HEK293 (cell line): ENCODE data around the gene STAT3.

Experiments used
- CTCF ChIA-PET: fragments of 350-600 bp; formaldehyde crosslinking; extraction: SDS; loops from one replicate; lab custom pipeline; 2021; ENCODE audit warnings: antibody characterized with exemption; lab: Yijun Ruan, JAX
- POLR2A ChIA-PET: fragments of 300-600 bp; formaldehyde crosslinking; extraction: SDS; loops from one replicate; lab custom pipeline; 2020; ENCODE audit warnings: antibody characterized with exemption, inconsistent platforms; lab: Yijun Ruan, JAX
- H3K27ac ChIP-seq: fragments of 200-500 bp; sonication (Bioruptor generic); 2 replicates; pipeline ENCODE4 v1.5.1; 2014; ENCODE audit warnings: low read depth, low read length, control low read depth, inconsistent platforms; ENCODE audit errors: extremely low read depth
- H3K36me3 ChIP-seq, 2 experiments: fragments of 200-500 bp in 1 of 2; sonication (Bioruptor generic) in 1 of 2; 1 replicate in 1 of 2; 2 replicates in 1 of 2; pipeline ENCODE4 v1.5.1; 2014 to 2017; ENCODE audit warnings: inconsistent platforms in 2 of 2, low read length in 2 of 2; ENCODE audit not compliant: control insufficient read depth in 2 of 2, insufficient read depth in 1 of 2
- H3K4me1 ChIP-seq: fragments of 200-500 bp; sonication (Bioruptor generic); 2 replicates; pipeline ENCODE4 v1.5.1; 2014; ENCODE audit warnings: mild to moderate bottlenecking, low read length, inconsistent platforms; ENCODE audit not compliant: control insufficient read depth, insufficient read depth
- H3K4me3 ChIP-seq: 2 replicates; pipeline ENCODE4 v1.5.1; 2011; ENCODE audit warnings: low read depth, mild to moderate bottlenecking, control low read depth, low read length, moderate library complexity
- H3K9me3 ChIP-seq: fragments of 200-500 bp; sonication (Bioruptor generic); 2 replicates; pipeline ENCODE4 v1.5.1; 2014; ENCODE audit warnings: low read depth, low read length, inconsistent platforms; ENCODE audit not compliant: control insufficient read depth, insufficient read depth
- FEZF1 ChIP-seq: fragments of 450-650 bp; formaldehyde crosslinking; IDR thresholded peaks from 2 replicates; pipeline ENCODE4 v1.5.1; 2016; ENCODE audit warnings: missing biosample characterization, missing genetic modification characterization
- KLF8 ChIP-seq: fragments of 450-650 bp; formaldehyde crosslinking; IDR thresholded peaks from 2 replicates; pipeline ENCODE4 v1.5.1; 2016; ENCODE audit warnings: missing biosample characterization, missing genetic modification characterization
- MZF1 ChIP-seq: fragments of 450-650 bp; formaldehyde crosslinking; IDR thresholded peaks from 2 replicates; pipeline ENCODE4 v1.5.1; 2017; ENCODE audit warnings: missing biosample characterization, missing genetic modification characterization, borderline replicate concordance
- PATZ1 ChIP-seq: fragments of 450-650 bp; formaldehyde crosslinking; IDR thresholded peaks from 2 replicates; pipeline ENCODE4 v1.5.1; 2016; ENCODE audit warnings: missing biosample characterization, missing genetic modification characterization
- YY1 ChIP-seq: fragments of 450-650 bp; formaldehyde crosslinking; IDR thresholded peaks from 2 replicates; pipeline ENCODE4 v1.5.1; 2018; ENCODE audit warnings: missing biosample characterization, missing genetic modification characterization
- ZBTB17 ChIP-seq: fragments of 450-650 bp; formaldehyde crosslinking; IDR thresholded peaks from 2 replicates; pipeline ENCODE4 v1.5.1; 2016; ENCODE audit warnings: missing biosample characterization, missing genetic modification characterization
- ZBTB48 ChIP-seq: fragments of 450-650 bp; formaldehyde crosslinking; IDR thresholded peaks from 2 replicates; pipeline ENCODE4 v1.5.1; 2016; ENCODE audit warnings: missing biosample characterization, missing genetic modification characterization
- ZNF10 ChIP-seq: fragments of 450-650 bp; formaldehyde crosslinking; IDR thresholded peaks from 2 replicates; pipeline ENCODE4 v1.5.1; 2017; ENCODE audit warnings: missing biosample characterization, missing genetic modification characterization
- ZNF169 ChIP-seq: fragments of 450-650 bp; formaldehyde crosslinking; IDR thresholded peaks from 2 replicates; pipeline ENCODE4 v1.5.1; 2016; ENCODE audit warnings: missing biosample characterization, missing genetic modification characterization
- ZNF184 ChIP-seq: fragments of 450-650 bp; IDR thresholded peaks from 2 replicates; pipeline ENCODE4 v1.5.1; 2018; ENCODE audit warnings: missing biosample characterization, mild to moderate bottlenecking, missing genetic modification characterization
- ZNF211 ChIP-seq: fragments of 450-650 bp; formaldehyde crosslinking; IDR thresholded peaks from 2 replicates; pipeline ENCODE4 v1.5.1; 2016; ENCODE audit warnings: low read depth, missing biosample characterization, missing genetic modification characterization
- ZNF239 ChIP-seq: fragments of 450-650 bp; formaldehyde crosslinking; IDR thresholded peaks from 2 replicates; pipeline ENCODE4 v1.5.1; 2016; ENCODE audit warnings: missing biosample characterization, missing genetic modification characterization
- ZNF518A ChIP-seq: fragments of 450-650 bp; formaldehyde crosslinking; conservative IDR thresholded peaks from 2 replicates; pipeline ENCODE4 v1.5.1; 2016; ENCODE audit warnings: low read depth, missing biosample characterization, missing genetic modification characterization
- ZNF548 ChIP-seq: fragments of 450-650 bp; formaldehyde crosslinking; IDR thresholded peaks from 2 replicates; pipeline ENCODE4 v1.5.1; 2016; ENCODE audit warnings: missing biosample characterization, missing genetic modification characterization
- ZNF561 ChIP-seq: fragments of 450-650 bp; IDR thresholded peaks from 2 replicates; pipeline ENCODE4 v1.5.1; 2018; ENCODE audit warnings: missing biosample characterization, missing genetic modification characterization, borderline replicate concordance
- ZNF596 ChIP-seq: fragments of 450-650 bp; IDR thresholded peaks from 2 replicates; pipeline ENCODE4 v1.5.0; 2018; ENCODE audit warnings: missing biosample characterization, mild to moderate bottlenecking, missing genetic modification characterization, moderate library complexity
- ZNF658 ChIP-seq: fragments of 450-650 bp; formaldehyde crosslinking; IDR thresholded peaks from 2 replicates; pipeline ENCODE4; 2016; ENCODE audit warnings: missing biosample characterization, missing genetic modification characterization
- ZNF768 ChIP-seq: fragments of 450-650 bp; formaldehyde crosslinking; IDR thresholded peaks from 2 replicates; pipeline ENCODE4 v1.5.1; 2018; ENCODE audit warnings: missing biosample characterization, mild to moderate bottlenecking, missing genetic modification characterization
- ZNF776 ChIP-seq: fragments of 450-650 bp; formaldehyde crosslinking; IDR thresholded peaks from 2 replicates; pipeline ENCODE4 v1.5.0; 2017; ENCODE audit warnings: missing biosample characterization, missing genetic modification characterization, borderline replicate concordance
- TF ChIP-seq, protein P1 (sequence below): fragments of 450-650 bp; formaldehyde crosslinking; IDR thresholded peaks from 2 replicates; pipeline ENCODE4 v1.5.1; 2016; ENCODE audit warnings: missing biosample characterization, missing genetic modification characterization, low read depth

Gene STAT3

DNA sequence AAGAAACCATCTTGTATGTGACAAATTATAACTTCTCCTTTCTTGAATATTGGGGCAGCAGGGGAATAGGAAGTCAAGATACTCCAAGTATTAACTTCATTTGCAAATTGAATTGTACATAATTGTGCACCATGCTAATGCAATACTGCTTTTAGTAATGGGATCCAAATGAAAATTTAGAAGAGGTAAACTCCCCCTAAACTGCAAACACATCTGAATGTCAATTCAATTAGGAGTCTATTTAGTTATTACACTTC, 116.5 kb downstream of the STAT3 start (continued):
- TF ChIP-seq KLF8, result no peak

GRCh38 chr17:42271006-42271778, 117.0 kb downstream of the STAT3 start:
- ChIA-PET POLR2A (no interaction called here), CTCF (interaction anchor here (0.6 to 3.1 kb wide), 4 partner anchors 20 to 49 kb away, joined by 3 to 10 read pairs (median 8); no protein-coding TSS in a partner anchor)
- TF ChIP-seq ZNF776 (tag by site-specific recombination) (no peak), ZNF518A (tag by site-specific recombination) (no peak), FEZF1 (tag by site-specific recombination) (no peak), ZNF184 (tag by site-specific recombination) (no peak), ZNF596 (tag by site-specific recombination) (no peak), ZBTB48 (no peak), MZF1 (no peak), PATZ1 (tag by site-specific recombination) (no peak), ZBTB17 (tag by site-specific recombination) (no peak), YY1 (tag by site-specific recombination) (no peak), ZNF169 (tag by site-specific recombination) (no peak), ZNF211 (no peak), ZNF658 (tag by site-specific recombination) (no peak), ZNF239 (tag by site-specific recombination) (no peak), ZNF768 (tag by site-specific recombination) (no peak)
- no peak overlapping the region for H3K27ac ChIP-seq
- H3K9me3 ChIP-seq, result no peaks in the 10 kb centered on the region
- no peaks in the 10 kb centered on the region for H3K36me3 ChIP-seq
- H3K4me3 ChIP-seq, result no peak overlapping the region
- peaks cover 52% of the 10 kb centered on the region for H3K4me1 ChIP-seq

DNA sequence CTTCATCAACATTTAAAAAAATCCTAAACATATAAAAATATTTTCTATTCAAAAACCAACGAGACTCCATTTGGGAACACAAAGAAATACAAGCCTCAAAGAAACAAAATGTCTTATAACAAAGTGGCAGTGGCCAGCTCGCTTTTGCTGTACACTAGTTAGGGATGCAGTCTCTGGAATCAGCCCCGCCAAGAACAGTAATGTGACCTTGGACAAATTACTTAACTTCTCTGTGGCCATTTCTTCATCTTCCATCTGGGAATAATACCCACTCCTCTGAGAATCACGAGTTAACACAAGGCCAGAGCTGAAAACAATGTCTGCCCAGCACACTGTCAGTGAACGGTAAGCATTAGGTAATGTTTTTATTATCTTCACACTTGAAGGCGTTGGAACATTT, 117.6 kb downstream of the STAT3 start:
- TF ChIP-seq ZNF548 (tag by site-specific recombination), result no peak
- 0 out of 2 replicates have a peak, but pooled peaks have one; percentile 29 for TF ChIP-seq ZNF10 (tag by site-specific recombination)
- no peak for TF ChIP-seq ZNF561 (tag by site-specific recombination)
- TF ChIP-seq, protein P1, sequence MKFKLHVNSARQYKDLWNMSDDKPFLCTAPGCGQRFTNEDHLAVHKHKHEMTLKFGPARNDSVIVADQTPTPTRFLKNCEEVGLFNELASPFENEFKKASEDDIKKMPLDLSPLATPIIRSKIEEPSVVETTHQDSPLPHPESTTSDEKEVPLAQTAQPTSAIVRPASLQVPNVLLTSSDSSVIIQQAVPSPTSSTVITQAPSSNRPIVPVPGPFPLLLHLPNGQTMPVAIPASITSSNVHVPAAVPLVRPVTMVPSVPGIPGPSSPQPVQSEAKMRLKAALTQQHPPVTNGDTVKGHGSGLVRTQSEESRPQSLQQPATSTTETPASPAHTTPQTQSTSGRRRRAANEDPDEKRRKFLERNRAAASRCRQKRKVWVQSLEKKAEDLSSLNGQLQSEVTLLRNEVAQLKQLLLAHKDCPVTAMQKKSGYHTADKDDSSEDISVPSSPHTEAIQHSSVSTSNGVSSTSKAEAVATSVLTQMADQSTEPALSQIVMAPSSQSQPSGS (tag by site-specific recombination), result peak; percentile 52; the same call in 1 of the 2 replicates
- peak; percentile 92; the same call in 1 of the 2 replicates for TF ChIP-seq MZF1
- Histone ChIP-seq H3K27ac (no peak overlapping the region), H3K4me1 (peaks cover 52% of the 10 kb centered on the region), H3K36me3 (no peaks in the 10 kb centered on the region), H3K9me3 (no peaks in the 10 kb centered on the region), H3K4me3 (no peak overlapping the region)
- ChIA-PET CTCF (interaction anchor here (0.6 to 2.7 kb wide), 3 partner anchors 20 to 48 kb away, joined by 3 to 10 read pairs (median 6); no protein-coding TSS in a partner anchor), POLR2A (no interaction called here)
